Stimulated activated CD4-positive, alpha-beta T cell treated with anti-CD3 and anti-CD28 coated beads, Interleukin-12 subunit alpha, Interleukin-12 subunit beta, amount 100 ng/mL, for 48 hours (primary cell): ENCODE data around the gene TBC1D22A.
A peak's percentile ranks its signal among the peaks of the same experiment; 100 is the strongest.
"Not testable (repeated sequence)": the region's sequence is repeated elsewhere in the genome, so short reads cannot be mapped to it uniquely, and the experiment has no call there.

Source experiments
- DNase-seq, 3 donors: peaks; one replicate each; pipeline ENCODE4 v3.0.0-alpha.2; 2020; ENCODE audit warnings: low read depth in 2 of 3, low spot score in 1 of 3

Gene TBC1D22A

DNA sequence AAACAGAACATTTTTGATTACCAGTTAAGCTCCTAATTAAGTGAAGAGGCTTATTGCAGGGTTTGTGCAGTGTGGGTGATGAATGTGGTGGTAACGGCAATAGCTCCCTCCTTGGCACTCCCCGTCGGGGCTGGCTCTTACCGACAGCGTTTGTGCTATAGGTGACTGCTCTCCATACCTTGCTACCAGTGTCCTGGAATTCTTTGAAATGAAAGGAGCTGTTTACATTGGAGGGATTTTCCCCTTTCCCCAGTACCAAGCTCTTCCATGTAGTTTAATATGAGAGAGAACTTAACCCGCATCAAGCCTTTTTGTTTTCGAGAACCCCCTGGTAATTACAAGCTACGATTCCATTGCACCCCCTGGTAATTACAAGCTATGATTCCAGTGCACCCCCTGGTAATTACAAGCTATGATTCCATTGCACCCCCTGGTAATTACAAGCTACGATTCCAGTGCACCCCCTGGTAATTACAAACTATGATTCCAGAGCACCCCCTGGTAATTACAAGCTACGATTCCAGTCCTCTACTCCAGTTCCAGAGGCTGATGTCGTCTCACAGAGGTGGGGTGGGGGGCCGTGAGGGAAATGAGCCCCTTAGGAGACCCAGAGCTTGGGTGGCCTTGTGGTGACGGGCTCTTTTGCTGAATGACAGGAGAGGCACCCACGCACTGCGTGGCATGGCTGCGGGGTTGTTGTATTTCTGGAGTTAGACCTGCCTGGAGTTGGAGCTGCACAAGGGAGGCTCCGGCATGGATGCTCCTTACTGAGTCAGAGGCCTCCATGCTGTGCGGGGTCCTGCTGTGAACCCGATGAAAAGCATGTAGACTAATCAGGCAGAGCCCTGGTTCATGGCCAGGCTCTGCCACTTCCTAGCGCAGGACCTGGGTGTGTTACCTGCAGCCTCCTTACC is 205.3 kb downstream of the TBC1D22A start:
- DNase-seq = no peak

DNA sequence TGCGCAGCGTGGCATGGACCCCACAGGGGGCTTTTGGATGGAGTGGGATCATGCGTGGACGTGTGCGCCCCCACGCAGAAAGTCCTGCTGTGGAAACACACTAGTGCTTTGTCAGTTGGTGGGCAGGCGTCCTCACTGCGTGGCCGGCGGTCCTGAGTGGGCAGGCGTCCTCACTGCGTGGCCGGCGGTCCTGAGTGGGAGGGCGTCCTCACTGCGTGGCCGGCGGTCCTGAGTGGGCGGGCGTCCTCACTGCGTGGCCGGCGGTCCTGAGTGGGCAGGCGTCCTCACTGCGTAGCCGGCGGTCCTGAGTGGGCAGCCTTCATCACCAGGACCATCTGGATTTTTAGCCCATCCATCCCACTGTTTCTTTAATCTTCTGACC is 205.9 kb downstream of the TBC1D22A start:
- no peak for DNase-seq

DNA sequence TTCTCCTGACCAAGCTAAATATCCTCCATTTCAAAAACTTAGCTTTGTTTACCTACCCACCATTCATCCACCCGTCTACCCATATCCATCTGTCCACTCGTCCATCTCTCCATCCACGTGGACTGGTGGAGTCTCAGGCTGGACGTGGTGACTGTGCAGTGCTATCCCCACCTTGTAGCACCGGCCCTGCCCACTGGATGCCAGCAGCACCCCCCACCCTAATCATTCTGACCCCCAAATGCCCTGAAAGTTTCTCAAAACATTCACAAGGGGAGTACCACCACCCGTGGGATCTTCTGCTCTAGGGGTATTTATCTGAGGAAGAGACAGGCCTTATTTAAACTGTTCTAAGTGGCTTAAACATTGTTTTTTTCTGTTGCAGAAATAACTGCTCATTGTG is 206.4 kb downstream of the TBC1D22A start:
- DNase-seq = no peak

DNA sequence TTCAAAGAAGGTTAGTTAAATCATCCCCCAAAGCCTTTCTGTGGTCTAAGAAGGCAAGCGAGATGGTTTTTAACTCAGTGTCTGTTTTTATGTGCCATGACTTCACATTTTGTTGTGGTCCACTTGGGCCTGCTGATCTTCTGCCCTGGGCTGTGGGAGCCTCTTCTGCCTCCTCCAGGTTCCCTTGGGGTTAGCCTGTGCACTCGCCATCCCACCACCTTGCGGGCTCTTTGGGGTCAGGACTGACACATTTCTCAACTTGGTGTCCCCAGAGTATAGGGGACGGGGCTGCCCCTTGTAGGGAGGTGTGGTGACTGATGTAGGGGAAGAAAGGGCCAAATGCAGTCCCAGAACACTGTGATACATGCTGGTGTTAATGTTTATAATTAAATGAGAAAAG is 207.0 kb downstream of the TBC1D22A start:
- peak; percentile 14 to 48 (median 46) for DNase-seq

DNA sequence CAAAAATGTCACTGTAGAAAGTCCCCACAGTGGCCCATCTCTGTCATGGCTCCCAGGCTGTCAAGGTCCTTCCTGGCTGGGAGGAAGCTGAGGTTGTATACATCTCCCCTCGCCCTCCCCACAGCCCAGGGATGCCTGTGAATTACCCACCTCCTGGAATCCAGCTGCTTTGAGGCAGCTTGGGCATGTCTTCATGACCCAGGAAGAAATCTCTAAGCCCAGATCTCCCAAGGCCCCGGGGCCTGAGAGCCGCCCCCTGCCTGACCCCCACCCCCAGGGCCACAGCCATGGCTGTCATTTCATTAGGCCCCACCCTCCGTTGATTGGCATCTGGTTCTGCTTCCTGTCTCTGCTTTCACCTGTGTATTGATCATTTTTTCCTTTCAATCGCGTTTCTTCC is 207.5 kb downstream of the TBC1D22A start:
- DNase-seq = no peak

DNA sequence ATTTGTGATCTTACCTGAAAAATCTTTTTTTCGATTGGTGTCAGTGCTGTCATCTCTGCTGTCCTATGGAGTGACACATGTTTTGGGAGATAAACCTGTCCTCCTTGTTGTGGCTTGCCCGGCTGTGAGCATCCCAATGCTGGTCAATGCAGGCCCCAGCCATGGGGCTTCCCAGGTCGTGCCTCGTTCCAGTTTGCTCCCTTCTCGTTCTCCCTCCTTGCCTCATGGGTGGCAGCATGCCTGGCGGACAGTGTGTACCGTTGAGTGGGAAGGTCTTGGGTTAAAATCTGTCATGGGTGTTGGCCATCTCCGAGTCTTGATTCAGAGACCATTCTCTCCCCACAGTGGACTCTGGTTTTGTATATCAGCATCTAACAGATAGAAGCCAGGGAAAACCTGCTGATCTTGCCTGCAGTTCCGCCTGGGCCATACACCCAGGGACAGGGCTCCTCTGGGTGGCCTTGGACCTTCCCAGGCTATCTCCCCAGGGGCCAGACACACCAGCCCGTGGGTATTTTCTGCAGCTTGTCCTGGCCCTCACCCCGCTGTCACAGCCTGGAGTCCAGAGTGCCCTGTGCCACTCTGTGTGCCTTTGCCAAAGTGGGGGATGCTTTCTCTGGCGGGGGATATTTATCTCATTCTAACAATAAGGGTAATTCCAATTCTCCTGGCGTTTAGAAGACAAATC is 208.1 kb downstream of the TBC1D22A start:
- DNase-seq = no peak

DNA sequence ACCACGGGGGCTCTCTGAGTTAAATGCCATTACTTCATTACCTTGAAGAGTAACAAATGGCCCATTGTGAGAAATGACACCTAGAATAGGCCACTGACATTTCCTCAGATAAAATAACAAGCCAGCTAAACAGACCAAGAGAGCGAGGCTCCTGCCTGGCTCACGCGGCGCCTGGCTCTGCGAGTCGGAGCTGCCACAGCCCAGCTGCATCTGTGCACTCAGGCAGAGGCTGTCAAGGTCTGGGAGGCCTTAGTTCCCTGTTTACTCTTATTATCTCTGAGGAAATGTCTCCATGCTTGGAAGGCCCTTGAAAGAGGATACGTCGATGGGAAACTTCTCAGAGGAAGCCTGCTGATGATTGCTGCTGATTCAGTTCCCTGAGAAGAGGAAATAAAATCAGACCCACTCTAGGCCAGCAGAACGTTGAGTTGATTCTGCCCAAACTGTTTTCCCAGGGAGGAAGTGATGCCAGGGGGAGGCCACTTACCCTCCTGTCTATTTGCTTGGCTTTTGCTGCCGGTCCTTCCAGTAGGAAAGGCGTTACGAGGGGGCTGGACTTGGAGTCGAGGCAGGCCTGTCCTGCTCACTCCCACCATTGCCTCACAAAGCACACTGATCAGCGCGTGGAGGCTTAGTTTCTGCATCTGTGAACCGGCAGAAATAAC is 208.8 kb downstream of the TBC1D22A start:
- no peak for DNase-seq

DNA sequence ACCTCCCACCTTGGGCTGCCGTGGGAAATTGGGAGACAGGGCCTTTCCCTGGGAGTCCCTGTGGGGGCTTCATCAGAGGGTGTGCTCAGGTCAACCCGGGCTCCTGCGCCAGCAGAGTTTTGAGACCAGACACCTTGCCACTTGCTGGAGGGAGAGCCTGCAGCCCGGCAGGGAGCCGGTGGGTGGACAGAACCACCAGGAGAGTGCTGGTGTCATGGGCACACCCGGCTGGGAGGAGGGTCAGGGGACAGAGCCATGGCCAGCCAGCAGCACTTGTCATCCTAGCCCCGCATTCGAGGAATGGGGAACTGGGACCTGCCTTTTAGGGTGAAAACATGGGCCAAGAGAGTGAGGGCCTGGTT is 209.3 kb downstream of the TBC1D22A start:
- no peak for DNase-seq

DNA sequence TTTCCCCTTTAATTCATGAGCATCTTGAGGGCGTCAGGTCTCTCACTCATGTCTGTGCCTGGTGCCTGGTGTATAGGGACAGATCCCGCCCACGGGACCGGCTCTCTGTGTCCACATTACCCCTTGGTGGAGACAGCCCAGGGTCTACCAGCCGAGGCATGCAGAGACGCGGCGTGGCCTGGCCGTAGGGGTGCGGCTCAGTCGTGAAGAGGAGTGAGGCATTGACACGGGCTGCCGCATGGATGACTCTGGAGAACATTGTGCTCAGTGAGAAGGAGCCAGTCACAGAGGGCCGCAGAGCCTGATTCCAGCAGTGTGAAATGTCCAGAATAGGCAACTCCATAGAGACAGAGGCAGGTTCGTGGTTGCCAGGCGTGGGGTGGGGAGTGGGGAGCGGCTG is 209.8 kb downstream of the TBC1D22A start:
- DNase-seq = no peak

DNA sequence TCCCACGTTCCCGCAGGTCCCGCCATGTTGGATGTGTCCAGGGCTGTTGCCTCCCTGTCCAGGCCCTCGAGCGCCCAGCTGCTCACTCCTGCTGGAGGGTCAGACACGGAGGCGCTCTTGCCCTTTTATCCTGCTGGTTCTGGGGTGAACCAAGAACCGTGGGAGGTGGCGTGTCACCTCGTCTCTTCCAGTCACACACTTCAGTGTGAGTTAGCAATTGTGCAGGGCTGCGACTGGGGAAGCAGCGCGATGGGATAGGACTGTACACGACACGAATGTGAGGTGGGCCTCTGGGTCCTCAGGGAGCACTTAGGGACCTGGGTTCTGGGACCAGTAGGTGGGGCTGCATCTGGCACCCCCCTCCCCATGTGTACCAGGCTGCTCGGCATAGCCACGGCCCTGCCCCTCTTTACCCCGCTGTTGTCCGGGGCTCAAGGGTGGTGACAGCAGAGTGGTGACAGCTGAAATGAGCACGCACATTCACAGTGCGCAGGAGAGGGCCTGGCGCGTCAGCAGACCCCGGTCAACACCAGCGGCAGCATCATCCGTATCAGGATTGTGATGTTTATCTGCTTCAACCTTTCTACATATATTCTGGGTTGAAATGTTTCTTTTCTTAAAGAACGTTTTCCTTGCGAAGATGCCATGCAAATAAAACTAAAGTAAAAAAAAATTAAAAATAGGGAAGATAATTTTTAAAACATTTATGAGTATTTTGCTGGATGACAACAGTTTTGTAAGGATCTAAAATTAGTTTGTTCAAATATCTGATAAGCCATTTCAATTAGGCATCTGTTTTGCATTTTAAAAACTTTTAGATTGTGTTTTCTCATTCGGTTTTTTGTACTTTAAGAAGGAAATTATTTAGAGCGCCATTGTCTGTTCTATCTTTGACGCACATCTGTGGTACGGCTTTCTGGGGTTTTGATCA is 210.7 kb downstream of the TBC1D22A start:
- no peak for DNase-seq

DNA sequence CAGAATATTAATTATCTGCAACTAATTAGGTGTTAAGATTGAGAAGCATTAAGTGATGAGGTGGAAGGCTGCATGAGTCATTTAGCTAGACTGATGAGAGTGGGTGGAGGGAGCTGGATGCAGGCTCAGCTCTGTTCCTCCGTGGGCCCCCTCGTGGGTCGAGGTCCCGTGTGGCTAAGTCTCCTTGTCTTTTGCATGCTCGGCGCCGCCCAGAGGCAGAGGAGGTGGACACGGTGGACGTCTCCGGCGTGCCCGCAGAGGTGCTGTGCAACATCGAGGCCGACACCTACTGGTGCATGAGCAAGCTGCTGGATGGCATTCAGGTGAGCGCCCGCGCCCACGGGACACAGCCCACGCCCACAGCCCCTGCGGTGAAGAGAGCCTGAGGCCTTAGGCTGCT is 211.6 kb downstream of the TBC1D22A start:
- no peak for DNase-seq

DNA sequence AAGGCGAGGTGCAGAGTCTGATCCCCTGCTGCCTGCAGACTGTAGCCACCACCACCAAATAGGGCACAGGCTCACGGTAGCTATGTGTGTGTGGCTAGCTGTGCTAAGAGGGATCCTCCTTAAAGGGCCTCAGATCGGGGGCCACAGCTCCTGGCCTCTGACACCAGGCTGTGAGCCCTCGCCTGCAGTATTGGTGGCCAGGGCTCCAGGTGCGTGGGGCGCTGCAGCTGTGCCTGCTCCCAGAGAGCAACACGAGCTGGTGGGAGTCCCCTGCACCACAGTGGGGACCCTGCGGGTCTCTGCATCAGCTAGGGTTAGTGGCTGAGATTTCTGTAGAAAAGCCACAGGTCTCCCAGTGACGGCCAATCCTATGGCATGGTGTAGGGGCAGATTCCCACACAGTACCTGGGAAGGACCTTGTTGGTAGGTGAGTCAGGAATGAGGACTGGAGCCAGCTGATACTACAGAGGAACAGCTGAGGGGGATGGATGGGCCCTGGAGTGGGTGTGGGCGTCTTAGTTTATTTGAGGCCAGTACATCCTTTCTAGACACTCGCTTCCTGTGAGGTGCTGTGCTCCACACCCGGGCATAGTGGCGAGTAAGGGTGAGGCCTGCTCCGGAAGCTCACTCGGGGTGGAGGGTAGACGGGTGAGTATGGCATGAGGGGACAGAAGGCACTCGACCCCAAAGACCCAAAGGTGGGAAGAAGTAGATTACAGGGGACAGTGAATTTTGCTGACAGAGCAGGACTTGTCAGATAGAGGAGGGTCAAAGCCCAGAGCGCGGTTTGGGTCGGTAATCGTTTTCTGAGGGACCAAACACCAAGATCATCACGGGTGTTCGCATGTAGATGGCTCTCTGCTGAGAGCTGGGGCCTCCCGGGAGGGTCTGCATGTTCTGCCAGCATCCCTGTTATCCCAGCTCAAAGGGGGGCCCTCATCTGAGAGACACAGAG is 212.5 kb downstream of the TBC1D22A start:
- no peak for DNase-seq

DNA sequence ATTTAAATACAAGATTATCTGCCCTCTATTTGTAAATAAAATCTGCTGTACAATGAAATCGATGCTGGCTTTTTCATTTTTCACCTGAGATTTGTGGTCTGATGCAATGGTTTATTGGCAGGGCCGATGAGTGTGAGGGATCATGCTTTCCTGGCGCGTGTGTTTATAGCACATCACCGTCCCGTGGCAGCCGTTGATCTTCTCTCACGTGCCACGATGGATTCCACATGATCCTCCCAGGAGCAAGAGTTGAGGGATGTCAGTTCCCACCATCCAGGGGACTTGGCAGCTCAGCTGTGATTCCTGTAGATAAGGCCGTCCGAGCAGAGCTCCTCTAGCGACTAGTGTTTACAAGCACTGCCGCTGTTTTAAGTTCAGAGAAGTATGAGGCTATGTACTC is 213.7 kb downstream of the TBC1D22A start:
- DNase-seq = no peak

DNA sequence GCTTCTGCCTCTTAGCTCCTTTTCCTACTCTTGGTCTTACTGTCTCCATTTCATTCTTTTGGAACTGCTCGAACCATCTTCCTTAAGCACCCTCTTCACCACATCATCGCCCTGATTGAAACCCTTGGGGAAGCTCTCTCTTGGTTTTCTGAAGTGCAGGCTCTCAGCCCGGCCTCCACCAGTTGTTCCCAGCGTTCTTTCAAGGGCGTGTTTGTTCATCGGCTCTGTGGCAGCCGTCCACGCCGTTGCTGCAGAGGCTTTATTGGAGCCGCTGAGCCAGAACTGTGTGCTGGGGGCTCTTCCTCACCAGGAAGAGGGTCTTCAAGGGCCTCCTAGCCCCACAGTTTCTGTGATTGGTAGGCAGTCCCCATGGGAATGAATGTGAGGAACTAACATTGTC is 214.1 kb downstream of the TBC1D22A start:
- no peak for DNase-seq

DNA sequence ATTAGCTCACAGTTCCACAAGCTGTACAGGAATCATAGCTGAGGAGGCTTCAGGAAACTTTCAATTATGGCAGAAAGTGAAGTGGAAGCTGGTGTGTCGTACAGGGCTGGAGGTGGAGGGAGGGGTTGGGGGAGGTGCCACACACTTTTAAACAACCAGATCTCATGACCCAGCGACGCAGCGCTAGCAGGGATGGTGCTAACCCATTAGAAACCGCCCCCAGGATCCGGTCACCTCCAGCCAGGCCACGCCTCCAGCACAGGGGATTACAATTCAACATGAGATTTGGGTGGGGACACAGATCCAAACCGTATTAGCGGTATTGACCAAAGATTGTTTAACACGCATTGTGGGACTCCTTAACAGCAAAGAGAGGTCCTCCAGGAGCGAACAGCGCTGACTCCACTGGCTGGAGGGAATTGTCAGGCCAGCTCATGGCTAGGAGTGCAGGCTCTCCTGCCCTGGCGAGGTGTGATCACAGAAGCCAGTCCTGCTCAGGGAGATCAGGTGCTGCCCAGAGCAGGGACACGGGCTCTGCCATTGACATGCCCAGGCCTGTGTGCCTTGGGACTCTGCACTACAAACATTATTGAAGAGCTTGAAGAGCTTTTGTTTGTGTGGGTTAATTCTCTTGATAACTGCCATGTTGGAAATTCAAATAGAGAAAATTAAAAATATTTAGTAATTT is 215.3 kb downstream of the TBC1D22A start:
- DNase-seq = no peak

DNA sequence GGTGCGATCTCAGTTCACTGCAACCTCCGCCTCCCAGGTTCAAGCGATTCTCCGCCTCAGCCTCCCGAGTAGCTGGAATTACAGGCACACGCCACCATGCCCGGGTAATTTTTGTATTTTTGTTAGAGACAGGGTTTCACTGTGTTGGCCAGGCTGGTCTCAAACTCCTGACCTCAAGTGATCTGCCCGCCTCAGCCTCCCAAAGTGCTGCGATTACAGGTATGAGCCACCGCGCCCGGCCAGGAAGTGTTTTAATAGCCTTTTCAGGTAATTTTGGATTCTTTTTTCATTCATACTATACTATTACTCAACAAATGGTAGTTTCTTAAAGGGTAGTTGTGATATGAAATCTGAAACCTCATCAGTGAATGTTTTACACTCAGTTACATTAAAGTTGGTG is 216.2 kb downstream of the TBC1D22A start:
- not testable (repeated sequence) for DNase-seq

DNA sequence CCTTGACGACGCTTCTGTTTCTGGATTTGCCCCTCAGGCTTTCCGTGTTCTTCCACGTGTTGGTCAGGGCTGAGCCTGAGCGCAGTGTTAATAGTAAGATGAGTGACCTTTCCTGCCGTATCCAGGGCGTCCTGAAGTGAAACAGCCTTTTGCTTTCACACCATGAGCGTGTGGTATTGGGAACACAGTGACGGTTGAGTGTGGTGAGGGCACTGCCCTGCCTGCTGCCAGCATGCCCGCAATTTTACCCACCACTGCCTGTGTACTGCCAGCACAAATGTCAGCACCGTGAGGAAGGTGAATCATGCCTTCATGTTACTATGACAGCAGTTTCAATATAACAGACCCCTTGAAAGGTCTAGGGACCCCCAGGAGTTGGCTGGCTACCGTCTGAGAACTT is 217.1 kb downstream of the TBC1D22A start:
- no peak for DNase-seq

DNA sequence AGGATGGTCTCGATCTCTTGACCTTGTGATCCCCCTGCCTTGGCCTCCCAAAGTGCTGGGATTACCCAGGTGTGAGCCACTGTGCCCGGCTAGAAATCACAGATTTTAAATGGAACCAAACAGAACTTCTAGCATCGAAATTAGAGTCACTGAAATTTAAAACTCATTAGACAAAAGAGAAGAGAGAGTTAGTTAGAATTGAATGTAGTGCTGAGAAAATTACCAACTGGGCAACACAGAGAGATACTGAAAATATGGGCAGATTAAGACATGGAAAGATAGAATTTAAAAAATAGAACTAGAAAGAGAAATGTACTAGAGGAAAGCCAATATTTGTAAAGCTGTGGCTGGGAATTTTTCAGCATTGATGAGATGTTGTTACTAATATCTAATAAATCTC is 217.9 kb downstream of the TBC1D22A start:
- DNase-seq = no peak

DNA sequence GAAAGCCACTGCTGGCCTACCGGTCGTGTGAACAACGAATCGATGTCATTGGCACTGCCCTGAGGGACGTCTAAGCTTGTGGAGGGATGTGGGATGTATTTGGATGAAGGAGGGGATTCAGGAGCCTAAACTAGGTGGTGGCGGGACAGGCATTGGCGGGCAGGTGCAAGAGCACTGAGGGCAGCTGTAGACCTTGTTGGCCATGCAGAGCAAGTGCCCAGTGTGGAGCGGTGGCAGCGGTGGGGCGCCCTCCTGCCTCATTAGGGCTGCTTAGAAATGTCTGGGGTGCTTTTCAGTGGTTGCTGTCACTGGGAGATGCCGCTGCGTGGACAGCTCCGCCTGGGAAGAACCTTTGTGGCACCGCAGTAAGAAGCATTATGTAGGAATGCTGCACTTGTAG is 220.2 kb downstream of the TBC1D22A start:
- DNase-seq = no peak
